BE2C (cell line): Measurements from ENCODE around the gene GLI1.
A peak's percentile ranks its signal among the peaks of the same experiment; 100 is the strongest.

Experiments used
- DNase-seq: peaks from one replicate; pipeline ENCODE4 v3.0.0-alpha.2; 2020
- H3K27me3 ChIP-seq: fragments of 250-450 bp; sonication (Bioruptor Pico); 2 replicates; pipeline ENCODE4 v1.5.1; 2020; ENCODE audit warnings: mild to moderate bottlenecking
- H3K36me3 ChIP-seq: fragments of 250-450 bp; sonication (Bioruptor Pico); 2 replicates; pipeline ENCODE4 v1.5.1; 2020; ENCODE audit warnings: mild to moderate bottlenecking
- H3K4me1 ChIP-seq: fragments of 250-450 bp; sonication (Bioruptor Pico); 2 replicates; pipeline ENCODE4 v1.5.1; 2020
- H3K4me3 ChIP-seq: 2 replicates; pipeline ENCODE4 v1.5.1; 2011; ENCODE audit warnings: low read depth, low read length
- H3K9me3 ChIP-seq: fragments of 250-450 bp; sonication (Bioruptor Pico); 2 replicates; pipeline ENCODE4 v1.5.1; 2020
- CTCF ChIP-seq: IDR thresholded peaks from 2 replicates; pipeline ENCODE4 v1.5.1; 2012; ENCODE audit warnings: mild to moderate bottlenecking, low read depth, low read length

GLI1 gene

GRCh38 chr12:57462912-57463253 is 3.3 kb downstream of the GLI1 start:
- Histone ChIP-seq H3K4me3 (peak overlapping the region; percentile 65; the same call in 1 of the 2 replicates), H3K27me3 (peaks cover 50% of the 10 kb centered on the region), H3K36me3 (no peaks in the 10 kb centered on the region), H3K9me3 (no peaks in the 10 kb centered on the region), H3K4me1 (peaks cover 3% of the 10 kb centered on the region)
- no peak for DNase-seq
- no peak for TF ChIP-seq CTCF

- peaks cover 67% of the 10 kb centered on the region for H3K27me3 ChIP-seq
- H3K36me3 ChIP-seq = no peaks in the 10 kb centered on the region
- no peak for DNase-seq
- no peak overlapping the region for H3K4me3 ChIP-seq
- H3K9me3 ChIP-seq = no peaks in the 10 kb centered on the region
- peaks cover 3% of the 10 kb centered on the region; the same call in 1 of the 2 replicates for H3K4me1 ChIP-seq
- TF ChIP-seq CTCF = no peak
Observed at GRCh38 chr12:57464569-57464968, 5.0 kb downstream of the GLI1 start.

- H3K9me3 ChIP-seq = no peaks in the 10 kb centered on the region
- no peak overlapping the region for H3K4me3 ChIP-seq
- peaks cover 3% of the 10 kb centered on the region; the same call in 1 of the 2 replicates for H3K4me1 ChIP-seq
- H3K27me3 ChIP-seq = peaks cover 73% of the 10 kb centered on the region
- no peaks in the 10 kb centered on the region for H3K36me3 ChIP-seq
- TF ChIP-seq CTCF = no peak
- no peak for DNase-seq
Observed at GRCh38 chr12:57465030-57465746, 5.6 kb downstream of the GLI1 start.

- Histone ChIP-seq H3K4me1 (no peaks in the 10 kb centered on the region), H3K36me3 (no peaks in the 10 kb centered on the region), H3K4me3 (no peak overlapping the region), H3K27me3 (peaks cover 77% of the 10 kb centered on the region), H3K9me3 (no peaks in the 10 kb centered on the region)
- TF ChIP-seq CTCF = no peak
- no peak for DNase-seq
Observed at GRCh38 chr12:57465747-57466505, 6.3 kb downstream of the GLI1 start.

- Histone ChIP-seq H3K27me3 (peaks cover 87% of the 10 kb centered on the region), H3K4me3 (no peak overlapping the region), H3K4me1 (no peaks in the 10 kb centered on the region), H3K9me3 (no peaks in the 10 kb centered on the region), H3K36me3 (no peaks in the 10 kb centered on the region)
- no peak for TF ChIP-seq CTCF
- no peak for DNase-seq
Observed at GRCh38 chr12:57467212-57467874, 7.8 kb downstream of the GLI1 start.
